ENCODE results near the gene GGT6.

Gene GGT6

GRCh38 chr17:4539025-4539424 lies 21.4 kb downstream of the GGT6 start:
- DNase-seq (ENCODE audit: low read depth in 3 of 3), result no peak

- DNase-seq (ENCODE audit: low read depth in 3 of 3), result no peak
Observed at GRCh38 chr17:4538236-4539002, 22.0 kb downstream of the GGT6 start.

- no peak for DNase-seq (ENCODE audit: low read depth in 3 of 3)
Observed at GRCh38 chr17:4537451-4538235, 22.7 kb downstream of the GGT6 start.

- no peak for DNase-seq (ENCODE audit: low read depth in 3 of 3)
Observed at GRCh38 chr17:4536742-4537411, 23.5 kb downstream of the GGT6 start.

DNA sequence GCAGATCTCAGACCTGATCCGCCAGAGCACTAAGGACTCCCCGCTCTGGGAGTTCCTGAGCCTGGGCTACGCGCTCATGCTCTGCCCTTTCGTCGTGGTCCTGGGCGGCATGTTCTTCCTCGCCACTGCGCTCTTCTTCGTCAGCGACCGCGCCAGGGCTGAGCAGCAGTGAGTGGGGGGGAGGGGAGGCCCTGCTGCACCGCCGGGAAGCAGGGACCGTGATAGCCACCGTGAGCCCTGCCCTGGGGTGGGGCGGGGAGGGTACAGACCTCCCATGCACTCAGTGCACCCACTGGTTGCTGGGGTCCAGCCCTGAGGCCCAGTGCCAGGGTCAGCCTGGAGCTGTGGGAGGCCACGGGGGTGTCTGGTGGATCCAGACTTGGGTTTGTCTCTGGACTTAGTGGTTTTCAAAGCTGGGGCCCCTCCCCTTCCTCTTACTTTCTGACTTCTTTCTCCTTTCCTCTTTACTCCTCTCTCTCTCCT lies 24.1 kb downstream of the GGT6 start:
- DNase-seq (ENCODE audit: low read depth in 3 of 3), result no peak

DNA sequence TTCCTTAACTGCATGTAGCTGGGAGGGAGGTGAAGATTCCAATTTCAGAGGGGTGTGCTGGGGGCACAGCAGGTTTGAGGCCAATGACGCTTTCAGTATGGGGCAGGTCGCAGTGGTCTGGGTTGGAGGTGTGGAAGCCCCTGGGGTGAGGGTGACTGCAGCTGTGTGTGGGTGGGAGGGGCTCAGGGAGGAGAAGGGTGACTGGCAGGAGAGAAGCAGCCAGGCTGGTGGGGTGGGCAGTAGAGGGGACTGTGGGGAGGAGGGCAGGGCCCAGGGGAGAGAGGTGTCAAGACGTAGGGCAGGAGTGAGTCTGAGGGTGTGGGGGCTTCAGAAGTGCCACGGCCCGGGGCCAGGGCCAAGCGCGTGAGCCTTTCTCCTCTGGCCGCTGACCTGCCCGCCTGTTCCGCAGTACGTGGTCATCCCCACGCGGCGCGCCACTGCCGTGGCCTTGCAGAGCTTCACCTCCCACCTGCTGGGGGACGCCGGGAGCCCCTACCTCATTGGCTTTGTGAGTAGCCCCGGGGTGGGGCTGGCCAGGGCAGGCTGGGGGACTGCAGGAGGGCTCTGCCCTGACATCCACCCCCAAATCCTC lies 24.6 kb downstream of the GGT6 start:
- DNase-seq (ENCODE audit: low read depth in 3 of 3), result no peak

GRCh38 chr17:4534928-4535666 lies 25.3 kb downstream of the GGT6 start:
- DNase-seq (ENCODE audit: low read depth in 3 of 3), result no peak

DNA sequence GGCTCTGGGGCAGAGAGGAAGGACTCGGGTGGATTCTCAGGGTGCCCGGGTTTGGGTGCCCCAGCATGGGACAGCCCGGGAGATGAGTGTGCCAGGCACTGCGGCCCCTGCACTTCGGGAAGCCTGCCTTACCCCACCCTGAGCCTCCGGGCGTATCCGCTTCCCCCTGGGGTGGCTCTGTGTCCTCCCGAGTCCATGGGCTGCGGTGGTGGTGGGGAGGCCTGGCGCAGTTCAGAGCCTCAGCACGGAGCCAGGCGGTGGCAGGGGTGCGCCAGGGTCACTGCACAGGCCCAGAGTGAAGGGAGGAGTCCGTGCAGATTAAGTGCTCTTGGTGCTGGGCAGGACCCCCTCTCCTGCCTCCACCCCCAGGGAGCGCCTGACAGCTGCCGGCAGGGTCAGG lies 25.9 kb downstream of the GGT6 start:
- no peak for DNase-seq (ENCODE audit: low read depth in 3 of 3)

- DNase-seq (ENCODE audit: low read depth in 3 of 3), result no peak
Observed at GRCh38 chr17:4533523-4534504, 26.6 kb downstream of the GGT6 start.

- DNase-seq (ENCODE audit: low read depth in 3 of 3), result no peak
Observed at GRCh38 chr17:4532860-4533522, 27.4 kb downstream of the GGT6 start.

DNA sequence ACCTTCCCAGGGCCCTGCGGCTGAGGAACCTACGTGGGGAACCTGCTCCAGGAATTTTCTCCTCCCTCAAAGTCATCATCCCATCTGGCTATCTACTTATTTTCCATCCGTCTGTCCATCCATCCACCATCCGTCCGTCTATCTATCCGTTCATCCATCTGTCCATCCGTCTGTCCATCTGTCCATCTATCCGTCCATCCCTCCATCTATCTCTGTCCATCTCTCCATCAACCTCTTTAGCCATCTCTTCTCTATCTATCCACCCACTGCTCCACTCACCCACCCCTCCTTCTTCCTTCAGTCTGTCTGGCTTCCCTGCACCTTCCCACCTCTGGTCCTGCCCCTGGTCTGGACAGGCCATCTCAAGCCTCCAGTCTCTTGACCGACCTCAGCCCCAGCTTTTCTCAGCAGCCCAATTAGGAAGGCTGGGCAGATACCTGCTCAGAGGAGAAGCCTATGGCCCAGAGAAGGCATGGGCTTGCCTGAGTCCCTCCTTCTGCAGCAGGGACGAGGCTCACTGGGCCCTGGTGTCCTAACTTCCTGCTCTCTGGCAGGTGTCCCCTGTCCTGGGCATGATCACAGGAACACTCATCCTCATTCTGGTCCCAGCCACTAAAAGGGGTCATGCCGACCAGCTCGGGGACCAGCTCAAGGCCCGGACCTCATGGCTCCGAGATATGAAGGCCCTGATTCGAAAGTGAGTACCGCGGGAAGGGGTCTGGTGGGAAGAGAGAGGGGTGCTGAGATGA lies 28.2 kb downstream of the GGT6 start:
- no peak for DNase-seq (ENCODE audit: low read depth in 3 of 3)

DNA sequence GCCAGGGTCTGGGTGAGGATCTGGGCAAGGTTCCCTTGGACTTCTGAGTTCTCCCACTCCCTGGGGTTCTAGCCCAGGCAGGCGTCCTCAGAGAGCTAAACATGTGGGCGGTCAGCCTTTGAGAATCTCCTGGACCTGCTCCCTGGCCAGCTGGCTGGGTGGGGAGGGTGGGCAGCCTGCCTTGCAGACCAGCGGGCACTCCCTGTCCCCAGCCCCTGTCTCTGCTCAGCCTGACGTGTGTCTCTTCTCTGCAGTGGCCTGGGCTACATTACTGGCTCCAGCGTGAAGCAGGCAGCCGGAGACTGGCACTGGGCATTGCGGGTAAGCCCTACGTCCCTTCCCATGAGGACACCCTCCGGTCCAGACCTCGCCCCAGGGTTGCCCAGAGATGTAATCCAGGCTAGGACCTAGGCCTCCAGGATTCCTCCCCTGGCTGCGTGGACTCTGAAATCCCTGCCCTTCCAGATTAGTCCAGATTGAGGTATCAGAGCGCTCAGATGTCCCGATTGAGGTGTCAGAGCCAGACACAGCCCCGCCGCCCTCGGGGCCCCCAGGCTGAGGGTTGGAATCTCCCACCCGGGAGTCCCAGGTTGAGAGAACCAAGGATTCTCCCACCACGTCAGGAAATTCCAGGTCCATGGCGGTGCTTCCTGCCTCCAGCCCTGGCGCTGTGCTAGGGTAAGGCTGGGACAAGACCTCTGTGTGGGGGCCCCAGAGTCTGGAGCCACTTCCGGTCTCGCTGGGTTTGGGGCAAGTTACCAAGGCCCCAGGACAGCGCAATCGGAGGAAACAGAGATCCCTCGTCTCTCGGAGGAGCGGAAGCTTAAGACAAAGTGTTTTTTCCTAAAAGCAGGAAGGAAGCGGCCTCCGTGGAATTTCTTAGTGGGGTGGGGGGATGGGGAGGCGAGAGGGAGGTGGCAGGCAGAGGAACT lies 29.3 kb downstream of the GGT6 start:
- DNase-seq (ENCODE audit: low read depth in 3 of 3), result no peak

DNA sequence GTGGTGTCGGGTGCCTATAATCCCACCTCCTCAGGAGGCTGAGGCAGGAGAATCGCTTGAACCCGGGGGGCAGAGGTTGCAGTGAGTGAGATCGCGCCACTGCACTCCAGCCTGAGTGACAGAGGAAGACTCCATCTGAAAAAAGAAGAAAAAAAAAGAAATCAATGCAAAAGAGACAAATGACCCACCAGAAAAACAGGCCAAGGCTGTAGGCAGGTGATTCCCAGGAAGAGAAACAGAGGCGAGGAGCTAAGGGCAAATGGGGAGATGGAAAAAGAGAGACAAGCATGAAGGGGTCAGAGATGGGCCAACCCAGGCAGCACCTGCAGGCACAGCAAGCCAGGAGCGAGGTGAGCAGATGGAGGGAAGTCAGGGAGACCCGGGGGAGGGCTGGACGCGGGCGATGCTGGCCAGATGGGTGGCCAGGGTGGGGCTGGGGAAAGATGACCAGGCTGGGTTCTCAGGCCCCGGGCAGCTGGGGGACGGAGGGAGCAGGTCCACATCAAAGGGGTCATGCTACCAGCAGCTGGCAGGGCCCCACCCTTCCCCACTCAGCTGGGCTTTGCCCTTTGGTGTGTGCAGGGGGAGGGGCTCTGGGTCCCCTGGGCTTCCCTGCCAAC lies 30.7 kb downstream of the GGT6 start:
- DNase-seq (ENCODE audit: low read depth in 3 of 3), result no peak

GRCh38 chr17:4527566-4528125 lies 32.7 kb downstream of the GGT6 start:
- DNase-seq (ENCODE audit: low read depth in 3 of 3), result no peak

- no peak for DNase-seq (ENCODE audit: low read depth in 3 of 3)
Observed at GRCh38 chr17:4527134-4527533, 33.2 kb downstream of the GGT6 start.

GRCh38 chr17:4525691-4526397 lies 34.5 kb downstream of the GGT6 start:
- no peak for DNase-seq (ENCODE audit: low read depth in 3 of 3)
